Activated naive CD4-positive, alpha-beta T cell treated with Interleukin-2 at 50 U/mL for 16 hours (primary cell): ENCODE data around the gene IRAK1.

Source experiments
- DNase-seq: peaks from one replicate; pipeline ENCODE4 v3.0.0-alpha.2; 2020

The IRAK1 gene

DNA sequence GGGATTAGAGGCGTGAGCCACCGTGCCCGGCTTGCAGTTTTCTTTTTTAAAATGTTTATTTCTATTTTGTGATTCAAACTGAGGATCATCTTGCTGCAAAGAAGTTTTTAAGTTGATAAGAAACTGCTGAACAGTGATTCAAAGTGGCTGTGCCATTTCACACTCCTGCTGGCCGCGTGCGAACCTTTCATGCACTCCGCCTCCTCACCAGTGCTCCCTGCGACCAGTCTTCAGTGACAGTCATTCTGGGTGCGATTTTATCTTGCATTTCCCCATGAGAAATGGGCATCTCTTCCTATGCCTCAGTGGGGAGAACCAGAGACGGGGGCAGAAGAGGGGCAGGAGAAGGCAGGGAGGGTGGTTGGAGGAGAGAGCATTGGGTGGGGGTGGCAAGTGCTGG lies 25.7 kb downstream of the IRAK1 start:
- DNase-seq: no peak

DNA sequence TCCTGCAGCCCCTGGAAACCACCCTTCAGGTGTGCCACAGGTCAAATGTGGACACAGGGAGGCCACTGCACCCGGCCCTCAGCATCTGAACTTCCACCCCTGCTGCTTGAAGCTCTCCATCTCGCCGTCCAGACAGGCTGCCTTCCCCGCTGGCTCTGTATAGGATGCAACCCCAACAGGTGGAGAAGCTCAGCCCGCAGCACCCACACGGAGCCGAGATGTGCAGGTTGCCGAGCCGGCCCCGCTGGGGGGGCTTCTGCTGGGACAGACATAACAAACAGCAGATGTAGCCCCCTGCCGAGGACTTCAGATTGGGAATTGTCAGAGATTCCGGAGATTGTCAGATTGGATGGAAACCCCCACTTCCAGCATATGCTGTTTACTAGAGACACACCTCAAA lies 26.6 kb downstream of the IRAK1 start:
- DNase-seq: no peak

- DNase-seq: no peak
Observed at GRCh38 chrX:153992180-153992579, 27.5 kb downstream of the IRAK1 start.

DNA sequence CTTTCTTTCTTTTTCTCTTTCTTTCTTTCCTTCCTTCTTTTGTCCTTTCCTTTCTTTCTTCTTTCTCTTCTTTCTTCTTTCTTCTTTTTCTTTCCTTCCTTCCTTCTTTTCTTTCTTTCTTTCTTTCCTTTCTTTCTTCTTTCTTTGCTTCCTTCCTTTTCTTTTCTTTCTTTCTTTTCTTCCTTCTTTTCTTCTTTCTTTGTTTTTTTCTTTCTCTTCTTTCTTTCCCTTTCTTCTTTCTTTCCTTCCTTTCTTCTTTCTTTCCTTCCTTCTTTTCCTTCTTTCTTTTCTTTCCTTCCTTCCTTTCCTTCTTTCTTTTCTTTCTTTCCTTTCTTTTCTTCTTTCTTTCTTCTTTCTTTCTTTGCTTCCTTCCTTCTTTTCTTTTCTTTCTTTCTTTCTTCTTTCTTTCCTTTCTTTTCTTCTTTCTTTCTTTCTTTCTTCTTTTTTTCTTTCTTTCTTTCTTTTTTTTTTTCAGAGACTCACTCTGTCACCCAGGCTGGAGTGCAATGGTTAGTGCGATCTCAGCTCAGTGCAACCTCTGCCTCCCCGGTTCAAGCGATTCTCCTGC lies 28.6 kb downstream of the IRAK1 start:
- no peak for DNase-seq

DNA sequence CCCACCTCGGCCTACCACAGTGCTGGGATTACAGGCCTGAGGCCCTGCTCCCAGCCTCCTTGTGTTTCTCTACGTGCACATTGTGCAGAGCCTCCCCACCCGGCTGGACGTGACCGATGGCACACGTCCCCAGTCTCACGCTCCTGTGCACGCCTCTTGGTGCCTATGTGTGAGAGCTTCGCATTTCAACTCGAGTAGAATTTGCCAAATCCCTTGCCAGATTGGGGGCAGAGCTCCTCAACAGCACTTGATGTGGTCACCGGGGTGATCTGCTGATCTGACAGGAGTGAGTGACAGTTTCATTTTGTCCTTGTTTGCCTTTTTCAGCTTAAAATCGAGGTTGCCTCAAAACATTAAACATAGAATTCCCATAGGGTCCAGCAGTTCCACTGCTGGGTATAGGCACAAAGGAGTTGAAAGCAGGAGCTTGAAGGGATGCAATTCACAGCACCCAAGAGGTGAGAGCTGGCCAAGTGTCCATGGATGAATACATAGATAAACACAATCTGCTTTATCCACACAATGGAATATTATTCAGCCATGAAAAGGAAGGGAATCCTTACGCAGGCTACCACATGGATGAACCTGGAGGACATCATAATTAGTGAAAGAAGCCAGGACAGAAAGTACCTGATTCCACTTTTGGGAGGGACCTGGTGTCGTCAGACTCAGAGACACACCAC lies 29.6 kb downstream of the IRAK1 start:
- no peak for DNase-seq

GRCh38 chrX:153988493-153988892 lies 31.2 kb downstream of the IRAK1 start:
- no peak for DNase-seq

- peak; percentile 52 for DNase-seq
Observed at GRCh38 chrX:153984351-153985178, 35.1 kb downstream of the IRAK1 start.

- no peak for DNase-seq
Observed at GRCh38 chrX:153983321-153983801, 36.3 kb downstream of the IRAK1 start.

DNA sequence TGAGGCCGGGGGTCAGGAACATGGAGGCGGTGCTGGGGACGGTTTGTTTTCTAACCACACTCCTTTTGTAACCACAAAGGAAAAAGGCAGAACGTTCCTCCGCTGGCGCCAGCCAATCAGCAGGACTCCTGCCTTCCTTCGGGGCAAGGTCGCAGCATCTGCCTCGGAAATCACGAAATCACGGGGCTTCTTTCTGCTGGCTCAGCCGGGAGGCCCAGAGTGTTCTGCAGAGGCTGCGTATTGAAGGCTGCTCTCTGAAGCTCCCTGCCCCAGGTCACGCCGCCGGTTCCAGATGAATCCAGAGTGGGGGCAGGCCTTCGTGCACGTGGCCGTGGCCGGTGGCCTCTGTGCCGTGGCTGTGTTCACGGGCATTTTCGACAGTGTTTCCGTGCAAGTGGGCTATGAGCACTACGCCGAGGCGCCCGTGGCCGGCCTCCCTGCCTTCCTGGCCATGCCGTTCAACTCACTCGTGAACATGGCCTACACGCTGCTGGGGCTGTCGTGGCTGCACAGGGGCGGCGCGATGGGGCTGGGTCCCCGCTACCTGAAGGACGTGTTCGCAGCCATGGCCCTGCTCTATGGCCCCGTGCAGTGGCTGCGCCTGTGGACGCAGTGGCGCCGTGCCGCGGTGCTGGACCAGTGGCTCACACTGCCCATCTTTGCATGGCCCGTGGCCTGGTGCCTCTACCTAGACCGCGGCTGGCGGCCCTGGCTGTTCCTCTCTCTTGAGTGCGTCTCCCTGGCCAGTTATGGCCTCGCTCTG lies 37.8 kb downstream of the IRAK1 start:
- peak; percentile 62 for DNase-seq

GRCh38 chrX:153981231-153981630 lies 38.5 kb downstream of the IRAK1 start:
- DNase-seq: no peak

- DNase-seq: peak; percentile 32
Observed at GRCh38 chrX:153980394-153980793, 39.3 kb downstream of the IRAK1 start.

GRCh38 chrX:153974726-153975286 lies 44.9 kb downstream of the IRAK1 start:
- DNase-seq: no peak

DNA sequence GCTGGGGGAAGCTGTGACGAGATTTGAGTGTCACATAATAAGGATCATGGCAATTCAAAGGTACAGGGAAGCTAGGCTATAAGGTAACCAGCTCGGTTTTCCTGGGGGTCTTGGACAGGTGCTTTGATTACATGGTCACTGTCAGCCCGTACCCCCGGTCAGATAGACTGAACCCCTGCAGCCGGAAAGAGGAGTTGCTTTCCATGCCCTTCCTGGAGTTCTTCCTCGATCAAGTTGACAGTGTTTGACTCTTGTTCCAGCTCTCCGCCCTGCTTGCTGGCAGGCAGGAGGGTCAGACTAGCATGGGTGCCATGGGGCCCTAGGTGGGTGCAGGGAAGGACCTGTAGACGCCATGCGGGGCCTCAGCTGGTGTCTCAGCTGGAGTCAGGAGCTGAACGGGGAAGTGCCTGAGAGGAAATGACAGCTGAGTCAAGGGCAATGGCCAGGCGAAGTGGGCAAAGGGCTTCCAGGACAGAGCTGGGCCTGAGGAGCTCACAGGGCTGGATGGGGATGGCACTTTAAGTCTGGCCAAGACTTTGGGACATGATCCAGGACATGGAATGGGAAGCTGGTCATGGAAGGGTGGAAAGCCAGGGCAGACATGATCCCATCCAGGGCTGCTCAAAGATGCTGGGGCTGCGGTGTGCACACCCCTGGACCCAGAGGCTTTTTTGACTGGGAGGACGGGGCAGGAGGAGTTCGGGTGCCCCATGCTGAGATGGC lies 45.5 kb downstream of the IRAK1 start:
- no peak for DNase-seq

GRCh38 chrX:153973127-153974002 lies 46.3 kb downstream of the IRAK1 start:
- no peak for DNase-seq

- peak; percentile 87 for DNase-seq
Observed at GRCh38 chrX:153972368-153973126, 47.2 kb downstream of the IRAK1 start, which contains the start of gene TMEM187. TMEM187 (plus strand) TSS chrX:153972754; CDS start chrX:153982063, 9,309 bp downstream.

- peak; percentile 90 for DNase-seq
Observed at GRCh38 chrX:153971450-153972367, 48.0 kb downstream of the IRAK1 start, which contains the start of gene HCFC1. HCFC1 (minus strand) TSS chrX:153971818; CDS start chrX:153970840, 978 bp downstream.

DNA sequence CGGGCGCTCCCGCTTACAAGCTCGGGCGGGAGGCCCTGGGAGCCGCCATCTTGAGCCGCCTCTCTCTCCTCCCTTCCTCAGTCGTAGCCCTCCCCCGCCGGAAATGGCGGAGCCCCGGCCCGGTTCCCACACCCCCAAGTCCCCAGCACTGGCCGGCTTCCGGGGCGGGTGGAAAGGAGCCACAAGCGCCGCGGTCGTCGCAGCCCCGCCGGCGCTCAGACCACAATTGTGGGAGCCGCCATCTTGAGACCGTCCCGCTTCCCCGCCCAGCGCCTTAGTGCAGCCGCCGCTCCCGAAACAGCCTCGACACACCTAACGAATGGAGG lies 48.6 kb downstream of the IRAK1 start:
- peak; percentile 89 for DNase-seq

GRCh38 chrX:153970357-153971123 lies 49.2 kb downstream of the IRAK1 start:
- DNase-seq: no peak
